H1 (cell line): ENCODE results near the gene GNG14. TPM values are rescaled to one million over a fixed set of nuclear protein-coding genes. Genes with fewer than 3 reads are reported as not detected.

ENCODE experiments used
- CTCF ChIP-seq, 3 experiments: IDR thresholded peaks; 1 replicate in 2 of 3; 2 replicates in 1 of 3; pipeline versions ENCODE4 v1.5.1 to v1.6.1; 2011; ENCODE audit warnings: low read length in 3 of 3, mild to moderate bottlenecking in 3 of 3, inconsistent platforms in 2 of 3, low read depth in 1 of 3, moderate library complexity in 1 of 3; ENCODE audit not compliant: insufficient read depth in 1 of 3; ENCODE audit errors: control extremely low read depth in 1 of 3
- polyA plus RNA-seq, 7 experiments: library from polyadenylated mRNA; depleted of rRNA in 3 of 7; stranded (reverse) in 5 of 7; unstranded in 2 of 7; fragments of >200 nt in 5 of 7; fragments of 200-250 nt in 2 of 7; gene quantifications; 1 replicate in 5 of 7; 2 replicates in 1 of 7; 4 replicates in 1 of 7; pipeline versions ENCODE4 v1.2.1 to v1.2.3, GENCODE V29; 2011 to 2013; ENCODE audit warnings: missing spikeins in 2 of 7, mixed read lengths in 2 of 7
- total RNA-seq: library from RNA; stranded (reverse); fragmentation: NEBNext Ultra II Directional; extraction: Animal tissue kit (Norgen Biotek cat#: 25700); gene quantifications from 2 replicates; pipeline ENCODE4 v1.2.1, GENCODE V29; 2021

The GNG14 gene
- total and polyA plus RNA-seq, 2 of the 8 experiments (the other 6 are each of a cell fraction or from before 2014, with no cell fraction given): not detected

- TF ChIP-seq CTCF (IDR thresholded peaks at IDR 0.05; ENCODE audit: control extremely low read depth in 1 of 3, insufficient read depth in 1 of 3, low read depth in 1 of 3, low read length in 3 of 3): no peak
- TF ChIP-seq, all 59 proteins: peak for 0
These were observed 49.1 kb upstream of the GNG14 start (continued) for GRCh38 chr19:12638611-12639182.
